Fibroblast of lung (primary cell): ENCODE results near the gene NRCAM. TPM values are rescaled to one million over a fixed set of nuclear protein-coding genes. Genes with fewer than 3 reads are reported as not detected.

ENCODE experiments used
- DNase-seq, 2 donors: peaks; one replicate each; pipeline versions ENCODE4 v3.0.0 to v3.0.0-alpha.2; 2010; ENCODE audit warnings: low read depth in 2 of 2
- H2AFZ ChIP-seq: 2 replicates; pipeline ENCODE4 v1.5.1; 2012; ENCODE audit warnings: low read length, control low read depth, inconsistent platforms
- H3K27ac ChIP-seq: 2 replicates; pipeline ENCODE4 v1.5.1; 2011; ENCODE audit warnings: low read length, control low read depth; ENCODE audit not compliant: insufficient read depth
- H3K27me3 ChIP-seq: 2 replicates; pipeline ENCODE4 v1.5.1; 2011; ENCODE audit warnings: mild to moderate bottlenecking, low read length; ENCODE audit not compliant: control insufficient read depth, insufficient read depth
- H3K36me3 ChIP-seq: 2 replicates; pipeline ENCODE4 v1.5.1; 2011; ENCODE audit warnings: low read length; ENCODE audit not compliant: control insufficient read depth, insufficient read depth
- H3K4me1 ChIP-seq: 2 replicates; pipeline ENCODE4 v1.5.1; 2011; ENCODE audit warnings: low read length; ENCODE audit not compliant: control insufficient read depth, insufficient read depth; ENCODE audit errors: extremely low read depth
- H3K4me2 ChIP-seq: 2 replicates; pipeline ENCODE4 v1.5.1; 2011; ENCODE audit warnings: low read length, control low read depth; ENCODE audit not compliant: insufficient read depth; ENCODE audit errors: extremely low read depth
- H3K4me3 ChIP-seq, 4 experiments: fragments of 200-600 bp in 1 of 4; sonication (generic) in 1 of 4; replicated peaks in 1 of 4; 2 replicates each; pipeline ENCODE4 v1.5.1; 2011 to 2016; ENCODE audit warnings: low read length in 4 of 4, low read depth in 3 of 4, mild to moderate bottlenecking in 3 of 4, control low read depth in 2 of 4, inconsistent platforms in 1 of 4, mixed read lengths in 1 of 4; ENCODE audit not compliant: insufficient read depth in 1 of 4; ENCODE audit errors: control extremely low read depth in 1 of 4
- H3K79me2 ChIP-seq: 2 replicates; pipeline ENCODE4 v1.5.1; 2012; ENCODE audit warnings: mild to moderate bottlenecking, low read length, inconsistent platforms; ENCODE audit not compliant: control insufficient read depth, insufficient read depth
- H3K9ac ChIP-seq: 2 replicates; pipeline ENCODE4 v1.5.1; 2011; ENCODE audit warnings: mild to moderate bottlenecking, low read length, control low read depth; ENCODE audit not compliant: insufficient read depth
- H3K9me3 ChIP-seq: 2 replicates; pipeline ENCODE4 v1.5.1; 2012; ENCODE audit warnings: low read depth, low read length; ENCODE audit not compliant: control insufficient read depth, insufficient read depth
- H4K20me1 ChIP-seq: 2 replicates; pipeline ENCODE4 v1.5.1; 2011; ENCODE audit warnings: low read length; ENCODE audit not compliant: control insufficient read depth, insufficient read depth; ENCODE audit errors: extremely low read depth
- EZH2 ChIP-seq: IDR thresholded peaks from 2 replicates; pipeline ENCODE4 v1.5.1; 2012; ENCODE audit warnings: low read length, control low read depth, mild to moderate bottlenecking; ENCODE audit errors: missing control alignments
- polyA plus RNA-seq, 2 donors: library from polyadenylated mRNA; depleted of rRNA in 1 of 2; stranded (reverse) in 1 of 2; unstranded in 1 of 2; fragments of >200 nt; gene quantifications; 2 replicates each; pipeline ENCODE4 v1.2.1, GENCODE V29; 2011 to 2012; ENCODE audit warnings: missing spikeins in 1 of 2
- total RNA-seq: library from RNA; depleted of rRNA; stranded (reverse); fragments of >200 nt; gene quantifications from 2 replicates; pipeline ENCODE4 v1.2.1, GENCODE V29; 2014
- TF ChIP-seq, protein P1 (sequence below), 2 donors: IDR thresholded peaks in 1 of 2; conservative IDR thresholded peaks in 1 of 2; 1 replicate in 1 of 2; 2 replicates in 1 of 2; pipeline ENCODE4 v1.5.1; 2011 to 2012; ENCODE audit warnings: low read length in 2 of 2, control low read depth in 1 of 2, inconsistent platforms in 1 of 2, low read depth in 1 of 2, mild to moderate bottlenecking in 1 of 2

The NRCAM gene
- total and polyA plus RNA-seq, 2 donors (not counting 1 experiment from before 2014, with no cell fraction given): 2.1 to 2.2 TPM

DNA sequence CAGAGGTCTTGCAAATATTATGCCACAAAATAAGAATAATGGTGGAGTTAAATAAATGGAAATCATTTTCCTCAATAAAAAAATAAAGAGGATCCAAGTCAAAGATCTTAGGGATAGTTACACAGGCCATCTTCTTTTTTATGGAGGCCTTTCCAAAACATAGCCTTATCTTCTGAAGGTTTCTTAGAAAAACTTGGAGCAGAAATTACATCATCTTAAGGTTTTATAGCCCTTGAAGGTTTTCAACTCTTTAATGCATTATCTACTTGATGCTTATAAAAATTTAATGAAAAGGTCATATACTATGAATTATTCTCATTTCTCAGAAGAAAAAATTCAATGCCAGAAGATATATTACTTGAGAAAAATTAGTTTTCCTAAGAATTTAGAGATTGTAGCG is 231.8 kb downstream of the NRCAM start:
- H3K36me3 ChIP-seq: no peaks in the 10 kb centered on the region
- no peak overlapping the region for H3K4me2 ChIP-seq
- peaks cover 4% of the 10 kb centered on the region for H3K4me1 ChIP-seq
- no peaks in the 10 kb centered on the region for H3K9me3 ChIP-seq
- H3K27me3 ChIP-seq: no peaks in the 10 kb centered on the region
- no peak overlapping the region for H3K27ac ChIP-seq
- TF ChIP-seq EZH2: no peak
- TF ChIP-seq, protein P1, sequence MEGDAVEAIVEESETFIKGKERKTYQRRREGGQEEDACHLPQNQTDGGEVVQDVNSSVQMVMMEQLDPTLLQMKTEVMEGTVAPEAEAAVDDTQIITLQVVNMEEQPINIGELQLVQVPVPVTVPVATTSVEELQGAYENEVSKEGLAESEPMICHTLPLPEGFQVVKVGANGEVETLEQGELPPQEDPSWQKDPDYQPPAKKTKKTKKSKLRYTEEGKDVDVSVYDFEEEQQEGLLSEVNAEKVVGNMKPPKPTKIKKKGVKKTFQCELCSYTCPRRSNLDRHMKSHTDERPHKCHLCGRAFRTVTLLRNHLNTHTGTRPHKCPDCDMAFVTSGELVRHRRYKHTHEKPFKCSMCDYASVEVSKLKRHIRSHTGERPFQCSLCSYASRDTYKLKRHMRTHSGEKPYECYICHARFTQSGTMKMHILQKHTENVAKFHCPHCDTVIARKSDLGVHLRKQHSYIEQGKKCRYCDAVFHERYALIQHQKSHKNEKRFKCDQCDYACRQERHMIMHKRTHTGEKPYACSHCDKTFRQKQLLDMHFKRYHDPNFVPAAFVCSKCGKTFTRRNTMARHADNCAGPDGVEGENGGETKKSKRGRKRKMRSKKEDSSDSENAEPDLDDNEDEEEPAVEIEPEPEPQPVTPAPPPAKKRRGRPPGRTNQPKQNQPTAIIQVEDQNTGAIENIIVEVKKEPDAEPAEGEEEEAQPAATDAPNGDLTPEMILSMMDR (conservative IDR thresholded peaks at IDR 0.05 in 1 of 2, IDR thresholded peaks at IDR 0.05 in 1 of 2; ENCODE audit: low read depth in 1 of 2, low read length in 2 of 2): no peak
- no peak for DNase-seq
- H4K20me1 ChIP-seq: no peaks in the 10 kb centered on the region
- no peak overlapping the region for H3K9ac ChIP-seq
- no peak overlapping the region for H2AFZ ChIP-seq
- H3K4me3 ChIP-seq: no peak overlapping the region
- no peaks in the 10 kb centered on the region for H3K79me2 ChIP-seq

DNA sequence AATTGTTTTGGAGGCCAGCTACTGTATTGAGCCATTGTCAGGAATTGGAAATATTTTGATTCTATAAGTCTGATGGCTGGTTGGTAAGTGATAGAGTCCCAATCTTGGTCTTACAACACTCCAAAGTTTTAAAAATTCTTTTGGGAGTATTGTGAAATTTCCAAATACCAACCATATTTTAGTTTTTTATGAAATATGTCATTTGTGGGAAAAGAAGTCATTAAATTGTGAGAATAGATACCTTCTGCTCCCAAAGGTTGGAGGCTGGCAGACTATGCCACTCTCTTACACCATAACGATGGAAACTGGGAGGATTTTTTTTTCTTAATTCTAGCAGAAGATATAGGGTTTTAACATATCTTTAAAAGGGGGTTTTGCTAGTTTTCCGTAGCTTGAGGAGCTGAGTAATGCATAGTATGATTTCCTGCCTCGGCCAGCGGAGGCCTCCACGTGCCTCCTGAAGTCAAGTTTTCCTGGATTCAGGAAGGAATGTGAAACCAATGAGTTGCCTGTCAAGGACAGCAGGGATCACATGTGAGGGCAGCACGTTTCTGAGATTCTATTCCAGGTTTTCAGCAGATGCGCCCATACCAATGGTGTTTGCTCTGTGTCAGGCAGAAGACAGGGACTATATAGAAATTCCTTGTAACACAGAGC is 233.9 kb downstream of the NRCAM start:
- no peak overlapping the region for H2AFZ ChIP-seq
- H3K27me3 ChIP-seq: no peaks in the 10 kb centered on the region
- no peak overlapping the region for H3K4me3 ChIP-seq
- no peak overlapping the region for H3K9ac ChIP-seq
- no peaks in the 10 kb centered on the region for H3K36me3 ChIP-seq
- no peaks in the 10 kb centered on the region for H4K20me1 ChIP-seq
- H3K9me3 ChIP-seq: no peaks in the 10 kb centered on the region
- H3K79me2 ChIP-seq: no peaks in the 10 kb centered on the region
- peak; percentile 41 to 45 for DNase-seq
- TF ChIP-seq EZH2: no peak
- TF ChIP-seq, protein P1 (conservative IDR thresholded peaks at IDR 0.05 in 1 of 2, IDR thresholded peaks at IDR 0.05 in 1 of 2; ENCODE audit: low read depth in 1 of 2, low read length in 2 of 2): peak in 1 of 2 donors; percentile 21
- H3K4me1 ChIP-seq: peaks cover 4% of the 10 kb centered on the region
- no peak overlapping the region for H3K4me2 ChIP-seq
- H3K27ac ChIP-seq: no peak overlapping the region

DNA sequence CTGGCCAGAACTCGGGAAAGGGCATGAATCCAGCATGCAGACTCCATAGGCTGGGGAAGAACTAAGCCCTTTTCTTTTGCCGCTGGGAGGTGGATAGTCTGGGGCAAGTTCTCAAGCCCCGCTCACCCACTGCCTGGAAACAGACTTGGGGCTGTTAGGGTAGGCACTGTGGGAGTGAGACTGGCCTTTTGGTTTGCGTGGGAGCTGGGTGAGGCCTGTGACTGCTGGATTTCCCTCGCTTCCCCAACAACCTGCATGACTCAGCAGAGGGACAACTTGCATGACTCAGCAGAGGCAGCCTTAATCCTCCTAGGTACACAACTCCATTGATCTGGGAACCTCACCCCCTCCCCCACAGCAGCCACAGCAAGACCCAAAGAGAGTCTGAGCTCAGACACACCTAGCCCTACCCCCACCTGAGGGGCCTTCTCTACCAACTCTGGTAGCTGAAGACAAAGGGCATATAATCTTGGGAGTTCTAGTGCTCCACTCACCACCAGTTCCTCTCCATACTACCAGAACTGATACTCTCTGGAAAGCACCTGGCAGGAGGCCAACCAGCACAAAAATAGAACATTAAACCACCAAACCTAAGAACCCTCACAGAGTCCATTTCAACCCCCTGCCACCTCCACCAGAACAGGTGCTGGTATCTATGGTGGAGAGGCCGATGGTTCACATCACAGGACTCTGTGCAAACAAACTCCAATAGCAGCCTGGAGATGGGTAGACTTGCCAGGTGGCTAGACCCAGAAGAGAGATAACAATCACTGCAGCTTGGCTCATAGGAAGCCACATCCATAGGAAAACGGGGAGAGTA is 244.6 kb downstream of the NRCAM start:
- no peak overlapping the region for H3K4me2 ChIP-seq
- peak; percentile 28 to 66 for DNase-seq
- H3K9me3 ChIP-seq: no peaks in the 10 kb centered on the region
- H3K27me3 ChIP-seq: no peaks in the 10 kb centered on the region
- H3K79me2 ChIP-seq: no peaks in the 10 kb centered on the region
- H3K9ac ChIP-seq: no peak overlapping the region
- H2AFZ ChIP-seq: no peak overlapping the region
- peaks cover 5% of the 10 kb centered on the region for H3K4me1 ChIP-seq
- H3K27ac ChIP-seq: no peak overlapping the region
- no peaks in the 10 kb centered on the region for H4K20me1 ChIP-seq
- H3K36me3 ChIP-seq: no peaks in the 10 kb centered on the region
- TF ChIP-seq EZH2: no peak
- TF ChIP-seq, protein P1 (conservative IDR thresholded peaks at IDR 0.05 in 1 of 2, IDR thresholded peaks at IDR 0.05 in 1 of 2; ENCODE audit: low read depth in 1 of 2, low read length in 2 of 2): no peak
- H3K4me3 ChIP-seq: no peak overlapping the region
